ENCODE data around the gene FOXO4.

Gene FOXO4

GRCh38 chrX:71128915-71129765 lies 33.5 kb downstream of the FOXO4 start:
- H3K27ac ChIP-seq: no peak overlapping the region
- ChIA-PET POLR2A (ENCODE audit: low non-redundant PET) (no interaction called here), CTCF (interaction anchor here (0.6 to 0.8 kb wide), 4 partner anchors 19 to 330 kb away, joined by 3 to 4 read pairs (median 3); no protein-coding TSS in a partner anchor)
- DNase-seq (ENCODE audit: low spot score): peak; percentile 35
- TF ChIP-seq CTCF (conservative IDR thresholded peaks at IDR 0.05; ENCODE audit: low read depth): peak; percentile 66

GRCh38 chrX:71131510-71131909 lies 35.9 kb downstream of the FOXO4 start:
- TF ChIP-seq CTCF (conservative IDR thresholded peaks at IDR 0.05; ENCODE audit: low read depth): no peak
- ChIA-PET CTCF (no interaction called here), POLR2A (ENCODE audit: low non-redundant PET) (no interaction called here)
- H3K27ac ChIP-seq: no peak overlapping the region
- DNase-seq (ENCODE audit: low spot score): no peak

GRCh38 chrX:71140440-71140839 lies 44.8 kb downstream of the FOXO4 start:
- no peak overlapping the region for H3K27ac ChIP-seq
- POLR2A ChIA-PET (ENCODE audit: low non-redundant PET): no interaction called here
- TF ChIP-seq CTCF (conservative IDR thresholded peaks at IDR 0.05; ENCODE audit: low read depth): no peak
- CTCF ChIA-PET: no interaction called here
- no peak for DNase-seq (ENCODE audit: low spot score)

GRCh38 chrX:71143508-71143907 lies 47.9 kb downstream of the FOXO4 start:
- no peak for TF ChIP-seq CTCF (conservative IDR thresholded peaks at IDR 0.05; ENCODE audit: low read depth)
- no peak for DNase-seq (ENCODE audit: low spot score)
- CTCF ChIA-PET: no interaction called here
- H3K27ac ChIP-seq: no peak overlapping the region
- POLR2A ChIA-PET (ENCODE audit: low non-redundant PET): no interaction called here

- ChIA-PET CTCF (no interaction called here), POLR2A (ENCODE audit: low non-redundant PET) (no interaction called here)
- no peak for DNase-seq (ENCODE audit: low spot score)
- H3K27ac ChIP-seq: no peak within 1 kb of the TSS
- no peak for TF ChIP-seq CTCF (conservative IDR thresholded peaks at IDR 0.05; ENCODE audit: low read depth)
Observed at GRCh38 chrX:71144651-71145050, 49.0 kb downstream of the FOXO4 start, which contains the start of gene NLGN3. Gene NLGN3, plus strand, starts transcription at chrX:71144841. Its CDS starts 2,909 bp downstream, at chrX:71147750.

GRCh38 chrX:71147496-71148277 lies 52.0 kb downstream of the FOXO4 start:
- ChIA-PET CTCF (no interaction called here), POLR2A (ENCODE audit: low non-redundant PET) (no interaction called here)
- no peak overlapping the region for H3K27ac ChIP-seq
- no peak for DNase-seq (ENCODE audit: low spot score)
- no peak for TF ChIP-seq CTCF (conservative IDR thresholded peaks at IDR 0.05; ENCODE audit: low read depth)
